ENCODE measurements around the gene VPS41.

GRCh38 chr7:38905056-38905759 is 3.8 kb downstream of the VPS41 start:
- TF ChIP-seq CTCF (IDR thresholded peaks at IDR 0.05; ENCODE audit: borderline replicate concordance, extremely low read depth, low read length, poor library complexity, severe bottlenecking): no peak
- no peak for TF ChIP-seq EZH2 (IDR thresholded peaks at IDR 0.05; ENCODE audit: borderline replicate concordance, low read depth, low read length, severe bottlenecking)

Measured in DND-41 (cell line).